Vagina (tissue), 2 donors: Measurements from ENCODE around the gene FSIP1.

Experiments
- POLR2A ChIP-seq, 2 donors: fragments of 450-650 bp; IDR thresholded peaks; one replicate each; pipeline ENCODE4 v1.6.1; 2017; ENCODE audit warnings: antibody characterized with exemption in 2 of 2, mild to moderate bottlenecking in 2 of 2, moderate library complexity in 2 of 2
- POLR2AphosphoS5 ChIP-seq, 2 donors: sonication (generic); formaldehyde crosslinking; IDR thresholded peaks; one replicate each; pipeline ENCODE4 v1.9.0; 2017; ENCODE audit warnings: antibody characterized with exemption in 2 of 2, mild to moderate bottlenecking in 2 of 2, low read depth in 1 of 2; ENCODE audit not compliant: insufficient read depth in 1 of 2
- TF ChIP-seq, protein P1 (sequence below), 3 experiments: fragments of 450-650 bp in 2 of 3; fragments of 200-600 bp in 1 of 3; sonication (generic) in 1 of 3; IDR thresholded peaks; one replicate each; pipeline ENCODE4 v1.5.1; 2017 to 2019; ENCODE audit warnings: antibody characterized with exemption in 3 of 3, mild to moderate bottlenecking in 2 of 3, moderate library complexity in 2 of 3

DNA sequence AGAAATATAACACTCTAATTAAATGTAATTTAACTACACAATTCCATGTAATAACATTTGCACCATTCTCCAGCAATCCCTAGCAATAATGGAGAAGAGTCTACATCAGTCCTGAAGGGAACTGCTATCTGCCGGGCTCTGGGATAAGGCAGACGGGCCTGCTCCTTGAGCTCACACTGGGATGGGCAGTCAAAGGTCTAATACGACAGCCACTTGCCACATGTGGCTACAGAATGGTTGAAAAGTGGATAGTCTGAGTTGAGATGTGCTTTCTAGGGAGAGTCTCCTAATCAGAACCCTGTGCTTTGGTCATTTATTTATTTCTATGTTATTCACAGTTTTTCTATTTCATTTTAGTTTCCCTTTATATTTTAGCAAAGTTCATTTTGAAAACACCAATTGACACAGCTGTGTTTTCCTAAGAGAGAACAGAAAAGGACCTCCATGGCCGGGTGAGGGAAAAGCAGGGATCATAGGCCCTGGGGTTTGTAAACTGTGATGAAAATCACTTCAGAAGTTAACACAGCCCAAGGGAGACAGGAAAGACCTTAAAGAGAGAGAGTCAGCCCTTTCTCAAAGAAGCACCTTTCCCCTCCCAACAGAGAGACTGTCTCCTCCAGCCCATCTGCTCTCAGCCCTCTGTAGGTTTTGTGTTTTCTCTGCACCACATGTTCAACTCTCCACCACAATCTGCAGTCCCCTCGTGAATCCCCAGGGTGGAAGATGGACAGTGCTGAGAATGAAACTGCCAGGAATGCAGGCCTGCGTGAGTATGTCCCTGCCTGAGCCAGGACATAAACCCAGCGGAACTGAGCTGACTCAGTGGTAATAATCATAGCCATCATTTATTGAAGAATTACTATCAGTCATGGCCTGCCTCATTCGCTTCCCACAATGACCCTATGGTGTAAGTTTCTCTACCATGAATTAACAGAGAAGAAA is 11.6 kb downstream of the FSIP1 start:
- TF ChIP-seq, protein P1, sequence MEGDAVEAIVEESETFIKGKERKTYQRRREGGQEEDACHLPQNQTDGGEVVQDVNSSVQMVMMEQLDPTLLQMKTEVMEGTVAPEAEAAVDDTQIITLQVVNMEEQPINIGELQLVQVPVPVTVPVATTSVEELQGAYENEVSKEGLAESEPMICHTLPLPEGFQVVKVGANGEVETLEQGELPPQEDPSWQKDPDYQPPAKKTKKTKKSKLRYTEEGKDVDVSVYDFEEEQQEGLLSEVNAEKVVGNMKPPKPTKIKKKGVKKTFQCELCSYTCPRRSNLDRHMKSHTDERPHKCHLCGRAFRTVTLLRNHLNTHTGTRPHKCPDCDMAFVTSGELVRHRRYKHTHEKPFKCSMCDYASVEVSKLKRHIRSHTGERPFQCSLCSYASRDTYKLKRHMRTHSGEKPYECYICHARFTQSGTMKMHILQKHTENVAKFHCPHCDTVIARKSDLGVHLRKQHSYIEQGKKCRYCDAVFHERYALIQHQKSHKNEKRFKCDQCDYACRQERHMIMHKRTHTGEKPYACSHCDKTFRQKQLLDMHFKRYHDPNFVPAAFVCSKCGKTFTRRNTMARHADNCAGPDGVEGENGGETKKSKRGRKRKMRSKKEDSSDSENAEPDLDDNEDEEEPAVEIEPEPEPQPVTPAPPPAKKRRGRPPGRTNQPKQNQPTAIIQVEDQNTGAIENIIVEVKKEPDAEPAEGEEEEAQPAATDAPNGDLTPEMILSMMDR (IDR thresholded peaks at IDR 0.05) = no peak
- TF ChIP-seq POLR2A (IDR thresholded peaks at IDR 0.05) (no peak), POLR2AphosphoS5 (IDR thresholded peaks at IDR 0.05; ENCODE audit: insufficient read depth in 1 of 2, low read depth in 1 of 2) (no peak)
